GM12891 (cell line): ENCODE data around the gene GIMAP1.

Experiments
- POLR2A ChIP-seq: IDR thresholded peaks from 2 replicates; pipeline ENCODE4 v1.6.1; 2011; ENCODE audit warnings: low read depth, low read length, control low read depth
- POLR2AphosphoS5 ChIP-seq: IDR thresholded peaks from 2 replicates; pipeline ENCODE4 v1.6.1; 2011; ENCODE audit warnings: low read depth, low read length, control low read depth
- SPI1 ChIP-seq: IDR thresholded peaks from 2 replicates; pipeline ENCODE4 v1.6.1; 2011; ENCODE audit warnings: low read depth, low read length, control low read depth
- TAF1 ChIP-seq: IDR thresholded peaks from 2 replicates; pipeline ENCODE4 v1.6.1; 2011; ENCODE audit warnings: low read depth, low read length, control low read depth

DNA sequence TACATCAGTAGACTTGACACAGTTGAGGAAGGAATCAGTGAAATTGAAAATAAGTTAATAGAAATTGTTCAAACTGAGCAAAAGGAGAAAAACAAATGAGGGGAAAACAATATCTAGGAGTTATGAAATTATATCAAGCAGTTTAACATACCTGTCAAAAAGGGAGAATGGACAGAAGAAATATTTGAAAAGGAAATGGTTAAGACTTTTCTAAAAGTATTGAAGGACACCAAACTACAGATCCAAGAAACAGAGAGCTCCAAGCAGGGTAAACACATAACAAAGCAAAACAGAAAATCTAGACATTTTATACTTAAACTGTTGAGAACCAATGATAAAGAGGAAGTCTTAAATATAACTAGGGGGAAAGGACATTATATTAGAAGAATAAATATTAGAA is 12.2 kb downstream of the GIMAP1 start:
- TF ChIP-seq POLR2AphosphoS5 (no peak), TAF1 (no peak), POLR2A (no peak), SPI1 (no peak)
